Left ventricle myocardium inferior (tissue), 1 donor: ENCODE data around the gene SEMA6A. TPM values are rescaled to one million over a fixed set of nuclear protein-coding genes. Genes with fewer than 3 reads are reported as not detected.
A peak's percentile ranks its signal among the peaks of the same experiment; 100 is the strongest.

Experiments used
- DNase-seq: peaks from one replicate; pipeline ENCODE4 v3.0.0-alpha.2; 2020
- H3K27ac ChIP-seq: fragments of 200-600 bp; replicated peaks from 2 replicates; pipeline ENCODE4 v1.8.0; 2021
- H3K27me3 ChIP-seq: fragments of 200-600 bp; 2 replicates; pipeline ENCODE4 v1.8.0; 2021; ENCODE audit warnings: low read depth
- H3K36me3 ChIP-seq: fragments of 200-600 bp; 2 replicates; pipeline ENCODE4 v1.8.0; 2021
- H3K4me1 ChIP-seq: fragments of 200-600 bp; 2 replicates; pipeline ENCODE4 v1.8.0; 2021
- H3K4me3 ChIP-seq: fragments of 200-600 bp; 2 replicates; pipeline ENCODE4 v1.8.0; 2021; ENCODE audit warnings: mild to moderate bottlenecking, moderate library complexity
- H3K9me3 ChIP-seq: fragments of 200-600 bp; replicated peaks from 2 replicates; pipeline ENCODE4 v1.8.0; 2021
- intact Hi-C: fragments of 100-400 bp; cut with micrococcal nuclease; formaldehyde crosslinking; loops from one replicate; pipeline ENCODE4 v1.11.0; 2022
- total RNA-seq: library from RNA; stranded (reverse); fragmentation: NEBNext Ultra II Directional; extraction: Animal tissue kit (Norgen Biotek cat#: 25700); gene quantifications from one replicate; pipeline ENCODE4 v1.2.1, GENCODE V29; 2021
- TF ChIP-seq, protein P1 (sequence below): fragments of 200-600 bp; IDR thresholded peaks from 2 replicates; pipeline ENCODE4 v1.8.0; 2021; ENCODE audit warnings: antibody characterized with exemption, mild to moderate bottlenecking, borderline replicate concordance
- donor health status: DM: no; HTN: yes; CAD: no; lungs with severe emphysema.

Gene SEMA6A
- total RNA-seq, 1 donor from 2014 or later: 6.3 TPM

GRCh38 chr5:116521173-116521872, 53.3 kb downstream of the SEMA6A start:
- no peaks in the 10 kb centered on the region for H3K27me3 ChIP-seq
- no peak overlapping the region for H3K4me3 ChIP-seq
- no peaks in the 10 kb centered on the region for H3K36me3 ChIP-seq
- intact Hi-C loops: no loop called here
- peak; percentile 46 for DNase-seq
- TF ChIP-seq, protein P1, sequence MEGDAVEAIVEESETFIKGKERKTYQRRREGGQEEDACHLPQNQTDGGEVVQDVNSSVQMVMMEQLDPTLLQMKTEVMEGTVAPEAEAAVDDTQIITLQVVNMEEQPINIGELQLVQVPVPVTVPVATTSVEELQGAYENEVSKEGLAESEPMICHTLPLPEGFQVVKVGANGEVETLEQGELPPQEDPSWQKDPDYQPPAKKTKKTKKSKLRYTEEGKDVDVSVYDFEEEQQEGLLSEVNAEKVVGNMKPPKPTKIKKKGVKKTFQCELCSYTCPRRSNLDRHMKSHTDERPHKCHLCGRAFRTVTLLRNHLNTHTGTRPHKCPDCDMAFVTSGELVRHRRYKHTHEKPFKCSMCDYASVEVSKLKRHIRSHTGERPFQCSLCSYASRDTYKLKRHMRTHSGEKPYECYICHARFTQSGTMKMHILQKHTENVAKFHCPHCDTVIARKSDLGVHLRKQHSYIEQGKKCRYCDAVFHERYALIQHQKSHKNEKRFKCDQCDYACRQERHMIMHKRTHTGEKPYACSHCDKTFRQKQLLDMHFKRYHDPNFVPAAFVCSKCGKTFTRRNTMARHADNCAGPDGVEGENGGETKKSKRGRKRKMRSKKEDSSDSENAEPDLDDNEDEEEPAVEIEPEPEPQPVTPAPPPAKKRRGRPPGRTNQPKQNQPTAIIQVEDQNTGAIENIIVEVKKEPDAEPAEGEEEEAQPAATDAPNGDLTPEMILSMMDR: no peak
- peak overlapping the region; percentile 64 for H3K27ac ChIP-seq
- H3K4me1 ChIP-seq: peaks cover 60% of the 10 kb centered on the region
- no peaks in the 10 kb centered on the region for H3K9me3 ChIP-seq

DNA sequence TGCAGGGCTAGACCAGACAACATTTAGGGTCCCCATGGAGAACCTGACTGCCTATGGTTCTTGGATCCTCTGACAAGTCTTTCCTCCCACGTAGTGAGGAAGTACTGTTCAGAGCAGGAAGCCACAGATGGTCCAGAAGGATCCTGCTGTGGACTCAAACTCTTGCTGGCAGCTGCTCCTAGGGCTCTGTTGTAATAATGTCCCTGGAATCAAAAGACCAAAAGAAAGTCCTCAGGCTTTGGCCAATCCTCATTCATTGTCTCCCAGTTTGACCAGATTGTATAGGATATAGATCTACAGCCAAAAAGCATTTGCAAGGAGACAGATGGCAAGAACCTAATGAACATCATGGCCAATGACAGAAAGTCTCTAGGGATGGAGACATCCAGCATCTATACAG, 53.9 kb downstream of the SEMA6A start:
- no peak for DNase-seq
- intact Hi-C loops: no loop called here
- Histone ChIP-seq H3K9me3 (no peaks in the 10 kb centered on the region), H3K4me3 (no peak overlapping the region), H3K27me3 (no peaks in the 10 kb centered on the region), H3K4me1 (peaks cover 65% of the 10 kb centered on the region), H3K27ac (peak overlapping the region; percentile 64), H3K36me3 (no peaks in the 10 kb centered on the region)
- TF ChIP-seq, protein P1: no peak

- Histone ChIP-seq H3K4me1 (peaks cover 65% of the 10 kb centered on the region), H3K9me3 (no peaks in the 10 kb centered on the region), H3K27ac (no peak overlapping the region), H3K36me3 (no peaks in the 10 kb centered on the region), H3K27me3 (no peaks in the 10 kb centered on the region), H3K4me3 (no peak overlapping the region)
- no peak for DNase-seq
- TF ChIP-seq, protein P1: no peak
- intact Hi-C loops: no loop called here
Measured at GRCh38 chr5:116518423-116518822, 56.2 kb downstream of the SEMA6A start.

- peak overlapping the region; percentile 28 for H3K27ac ChIP-seq
- no peaks in the 10 kb centered on the region for H3K27me3 ChIP-seq
- no peak for DNase-seq
- no peaks in the 10 kb centered on the region for H3K9me3 ChIP-seq
- intact Hi-C loops: no loop called here
- TF ChIP-seq, protein P1: no peak
- no peak overlapping the region for H3K4me3 ChIP-seq
- no peaks in the 10 kb centered on the region for H3K36me3 ChIP-seq
- peaks cover 58% of the 10 kb centered on the region for H3K4me1 ChIP-seq
Measured at GRCh38 chr5:116517488-116517887, 57.1 kb downstream of the SEMA6A start.

DNA sequence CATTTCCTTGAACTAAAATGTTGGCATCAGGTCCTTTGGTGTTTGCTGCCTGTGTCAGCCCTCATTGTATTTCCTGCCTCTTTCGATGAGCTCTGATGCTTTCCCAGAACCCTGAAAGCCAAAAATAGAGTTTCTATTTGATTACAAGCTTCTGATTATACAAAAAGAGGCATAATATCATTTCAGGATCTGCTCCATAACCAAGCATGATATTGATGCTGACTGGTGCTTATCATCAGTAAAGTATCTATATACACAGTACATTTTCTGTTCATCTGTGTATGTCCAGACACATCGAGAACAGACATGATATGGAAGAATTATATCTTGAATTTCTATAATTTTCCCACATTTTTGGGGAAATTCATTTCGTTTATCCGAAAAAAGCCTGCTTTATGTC, 58.6 kb downstream of the SEMA6A start:
- no peak for DNase-seq
- Histone ChIP-seq H3K4me1 (peaks cover 44% of the 10 kb centered on the region), H3K4me3 (no peak overlapping the region), H3K36me3 (no peaks in the 10 kb centered on the region), H3K27me3 (no peaks in the 10 kb centered on the region), H3K9me3 (no peaks in the 10 kb centered on the region), H3K27ac (no peak overlapping the region)
- intact Hi-C loops: no loop called here
- TF ChIP-seq, protein P1: no peak
